Left lung (tissue), 10 donors: ENCODE data around the gene CDK3. TPM values are rescaled to one million over a fixed set of nuclear protein-coding genes. Genes with fewer than 3 reads are reported as not detected.

Experiments used
- ATAC-seq: fragments of 200-7000 bp; cut with Tn5 transposase; one replicate; pipeline ENCODE4 v1.9.1; 2020; ENCODE audit warnings: moderate library complexity
- DNase-seq, 4 donors: peaks; one replicate each; pipeline ENCODE4 v3.0.0-alpha.2; 2013 to 2020
- H3K27ac ChIP-seq, 2 donors: fragments of 200-600 bp; sonication (generic) in 1 of 2; one replicate each; pipeline versions ENCODE4 v1.5.0 to v1.8.0; 2020 to 2021
- H3K27me3 ChIP-seq, 2 donors: fragments of 200-600 bp; sonication (generic) in 1 of 2; one replicate each; pipeline versions ENCODE4 v1.5.0 to v1.8.0; 2020 to 2021
- H3K36me3 ChIP-seq, 2 donors: fragments of 200-600 bp; sonication (generic) in 1 of 2; one replicate each; pipeline versions ENCODE4 v1.5.0 to v1.8.0; 2020 to 2021
- H3K4me1 ChIP-seq, 2 donors: fragments of 200-600 bp; one replicate each; pipeline ENCODE4 v1.8.0; 2021
- H3K4me3 ChIP-seq, 2 donors: fragments of 200-600 bp; sonication (generic) in 1 of 2; one replicate each; pipeline versions ENCODE4 v1.5.0 to v1.8.0; 2020 to 2021; ENCODE audit warnings: mild to moderate bottlenecking in 1 of 2
- H3K9me3 ChIP-seq, 2 donors: fragments of 200-600 bp; sonication (generic) in 1 of 2; one replicate each; pipeline versions ENCODE4 v1.5.0 to v1.8.0; 2020 to 2021
- CTCF ChIP-seq, 2 donors: fragments of 200-600 bp; sonication (generic) in 1 of 2; IDR thresholded peaks; one replicate each; pipeline versions ENCODE4 v1.5.0 to v1.8.0; 2021; ENCODE audit warnings: antibody characterized with exemption in 2 of 2
- intact Hi-C, 2 donors: fragments of 100-400 bp; cut with DNase I; formaldehyde crosslinking; loops; one replicate each; pipeline versions ENCODE4 v1.11.2 to v1.14.2; 2022
- polyA plus RNA-seq, 6 donors: library from polyadenylated mRNA; unstranded; fragments of 120-200 nt; gene quantifications; one replicate each; pipeline ENCODE4 v1.2.1, GENCODE V29; 2013; ENCODE audit not compliant: insufficient read length in 6 of 6
- total RNA-seq, 2 donors: library from RNA; stranded (reverse); fragmentation: NEBNext Ultra II Directional; extraction: Animal tissue kit (Norgen Biotek cat#: 25700); gene quantifications; one replicate each; pipeline ENCODE4 v1.2.1, GENCODE V29; 2021
- donor health status: DM: no; HTN: yes; CAD: no.
- donor health status: DM: no; HTN: no; CAD: no.

Gene CDK3
- total and polyA plus RNA-seq, 8 donors: 5.4 to 23.3 (median 18.6) TPM

GRCh38 chr17:76008630-76009425 lies 8.2 kb downstream of the CDK3 start:
- Histone ChIP-seq H3K36me3 (peaks cover 0 to 43% of the 10 kb centered on the region in 2 donors), H3K9me3 (no peaks in the 10 kb centered on the region), H3K4me3 (no peak overlapping the region), H3K4me1 (peaks cover 0 to 4% of the 10 kb centered on the region in 2 donors), H3K27me3 (no peaks in the 10 kb centered on the region), H3K27ac (no peak overlapping the region)
- ATAC-seq: no peak
- TF ChIP-seq CTCF (IDR thresholded peaks at IDR 0.05): no peak
- intact Hi-C loops: no loop called here
- peak in 1 of 4 donors; percentile 71 for DNase-seq

DNA sequence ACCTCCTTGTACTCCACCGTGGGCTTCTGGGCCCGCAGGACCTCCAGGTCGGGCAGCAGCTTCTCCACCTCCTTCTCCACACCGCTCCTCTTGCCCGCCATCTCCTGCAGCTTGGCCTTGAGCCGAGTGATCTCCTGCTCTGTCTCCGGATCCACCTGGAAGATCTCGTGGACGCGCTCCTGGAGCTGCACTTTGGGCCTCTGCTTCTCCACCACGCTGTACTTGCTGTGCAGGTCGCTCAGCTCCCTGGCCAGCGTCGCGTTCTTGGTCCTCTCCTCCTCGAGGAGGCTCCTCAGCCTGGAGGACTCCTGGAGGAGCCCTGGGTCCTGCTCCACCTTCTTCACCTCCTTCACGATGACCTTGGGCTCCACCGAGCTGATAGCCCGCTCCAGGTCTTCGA lies 8.8 kb downstream of the CDK3 start:
- intact Hi-C loops: no loop called here
- TF ChIP-seq CTCF (IDR thresholded peaks at IDR 0.05): no peak

GRCh38 chr17:76009969-76010661 lies 9.5 kb downstream of the CDK3 start:
- Histone ChIP-seq H3K4me1 (peaks cover 0 to 6% of the 10 kb centered on the region in 2 donors), H3K36me3 (peaks cover 0 to 39% of the 10 kb centered on the region in 2 donors), H3K9me3 (no peaks in the 10 kb centered on the region), H3K27ac (no peak overlapping the region), H3K4me3 (no peak overlapping the region), H3K27me3 (no peaks in the 10 kb centered on the region)
- DNase-seq: no peak
- no peak for TF ChIP-seq CTCF (IDR thresholded peaks at IDR 0.05)
- intact Hi-C loops: no loop called here
- ATAC-seq: no peak

More for the DNA sequence above, 8.8 kb downstream of the CDK3 start:
- H3K4me3 ChIP-seq: no peak overlapping the region
- no peaks in the 10 kb centered on the region for H3K27me3 ChIP-seq
- no peaks in the 10 kb centered on the region for H3K9me3 ChIP-seq
- DNase-seq (no peak), ATAC-seq (no peak)
- no peak overlapping the region for H3K27ac ChIP-seq
- H3K36me3 ChIP-seq: peaks cover 0 to 40% of the 10 kb centered on the region in 2 donors
- peaks cover 0 to 6% of the 10 kb centered on the region in 2 donors for H3K4me1 ChIP-seq

DNA sequence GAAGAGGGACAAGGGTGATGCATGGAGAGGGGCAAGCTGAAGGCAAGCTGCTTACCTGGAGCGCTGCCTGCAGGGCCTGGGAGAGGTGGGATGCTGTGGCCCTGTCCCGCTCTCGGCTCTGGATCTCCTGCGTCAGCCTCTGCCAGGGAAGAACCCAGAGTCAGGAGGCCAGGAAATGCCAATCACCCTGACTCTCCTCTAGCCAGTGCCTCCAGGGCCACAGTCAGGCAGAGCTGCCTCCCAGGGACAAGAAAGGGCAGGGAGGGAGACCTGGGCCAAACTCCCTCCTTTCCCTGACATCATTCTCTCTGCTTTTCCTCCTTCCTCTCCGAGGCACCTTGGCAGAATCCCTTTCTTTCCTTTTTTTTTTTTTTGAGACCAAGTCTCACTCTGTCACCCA lies 11.3 kb downstream of the CDK3 start:
- H3K4me3 ChIP-seq: no peak overlapping the region
- intact Hi-C loops: no loop called here

More for the DNA sequence above, 11.3 kb downstream of the CDK3 start:
- Histone ChIP-seq H3K9me3 (no peaks in the 10 kb centered on the region), H3K27me3 (no peaks in the 10 kb centered on the region), H3K4me1 (peaks cover 0 to 3% of the 10 kb centered on the region in 2 donors), H3K36me3 (peaks cover 0 to 32% of the 10 kb centered on the region in 2 donors), H3K27ac (no peak overlapping the region)
- DNase-seq (no peak), ATAC-seq (no peak)
- no peak for TF ChIP-seq CTCF (IDR thresholded peaks at IDR 0.05)
